GM18498 (cell line): ENCODE results near the gene NAV1.
"Not testable (repeated sequence)": the region's sequence is repeated elsewhere in the genome, so short reads cannot be mapped to it uniquely, and the experiment has no call there.

ENCODE experiments used
- ATAC-seq: cut with Tn5 transposase; IDR thresholded peaks from one replicate; pipeline ENCODE4 v1.9.1; 2021; ENCODE audit warnings: mild to moderate bottlenecking, moderate library complexity; ENCODE audit not compliant: unreplicated experiment

The NAV1 gene

DNA sequence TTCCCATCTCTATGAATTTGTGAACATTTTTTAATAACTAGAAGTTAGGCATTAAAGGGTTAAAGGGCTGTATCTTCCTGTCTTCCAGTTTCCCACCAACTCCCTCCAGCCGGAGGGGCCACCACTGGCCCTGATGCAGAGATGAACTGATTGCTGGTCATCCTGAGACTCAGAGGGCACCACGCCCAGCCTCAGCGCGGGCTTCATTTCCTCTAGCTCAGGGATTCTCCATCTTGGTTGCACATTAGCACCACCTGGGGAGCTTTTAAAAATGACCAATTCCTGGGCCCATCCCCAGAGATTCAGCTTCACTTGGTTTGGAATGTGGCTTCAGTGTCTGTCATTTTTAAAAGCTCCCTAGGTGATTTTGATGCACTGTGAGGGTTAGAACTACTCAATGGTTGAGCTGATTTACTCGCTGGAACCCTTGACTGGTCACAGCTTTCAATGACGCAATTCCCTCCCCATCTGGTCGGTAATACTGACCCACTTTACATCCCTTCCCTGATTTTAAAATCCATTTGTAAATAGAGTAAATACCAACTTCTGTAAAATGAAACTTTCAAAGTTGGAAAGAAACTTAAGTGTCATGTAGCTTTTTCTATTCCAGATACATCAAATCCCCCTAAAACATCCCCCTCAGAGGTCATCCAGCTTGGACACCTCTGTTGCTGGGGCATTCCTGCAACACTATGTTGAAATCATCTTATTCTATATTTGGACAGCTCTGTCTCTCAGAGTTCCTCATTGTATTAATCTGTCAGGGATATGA lies 5.1 kb downstream of the NAV1 start:
- ATAC-seq, result no peak

DNA sequence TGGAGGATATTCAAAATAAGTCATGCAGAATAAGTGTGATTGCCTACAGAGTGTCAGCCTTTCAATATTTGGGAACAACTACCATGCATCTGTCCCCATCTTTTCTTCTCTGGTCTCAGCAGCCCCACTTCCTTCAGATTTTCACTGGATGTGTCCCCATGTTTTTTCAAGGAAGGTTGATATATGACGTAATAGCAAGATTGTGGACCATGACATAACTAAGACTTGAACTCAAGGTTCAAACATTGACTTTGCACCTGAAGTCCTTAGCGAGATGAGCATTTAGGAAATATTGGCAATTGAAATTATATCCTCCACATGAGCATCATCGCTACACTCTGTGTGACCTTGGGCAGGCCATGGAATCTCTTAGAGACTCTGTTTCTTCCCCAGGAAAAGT lies 5.8 kb downstream of the NAV1 start:
- ATAC-seq, result no peak

GRCh38 chr1:201545851-201546492 lies 7.0 kb downstream of the NAV1 start:
- no peak for ATAC-seq

- ATAC-seq, result not testable (repeated sequence)
These were observed 10.6 kb downstream of the NAV1 start for GRCh38 chr1:201549522-201549921.

DNA sequence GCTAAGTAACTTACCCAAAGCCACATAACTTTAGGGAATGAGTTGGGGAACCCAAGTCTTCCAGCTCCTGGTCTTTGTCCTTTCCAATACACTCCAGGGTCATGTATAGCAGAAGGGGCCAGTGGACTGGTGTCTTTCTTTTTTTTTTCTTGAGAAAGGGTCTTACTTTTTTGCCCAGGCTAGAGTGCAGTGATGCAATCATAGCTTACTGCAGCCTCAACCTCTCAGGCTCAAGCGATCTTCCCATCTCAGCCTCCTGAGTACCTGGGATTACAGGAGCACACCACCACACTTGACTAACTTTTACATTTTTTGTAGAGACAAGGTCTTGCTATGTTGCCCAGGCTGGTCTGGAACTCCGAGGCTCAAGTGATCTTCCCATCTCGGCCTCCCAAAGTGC lies 12.2 kb downstream of the NAV1 start:
- no peak for ATAC-seq

DNA sequence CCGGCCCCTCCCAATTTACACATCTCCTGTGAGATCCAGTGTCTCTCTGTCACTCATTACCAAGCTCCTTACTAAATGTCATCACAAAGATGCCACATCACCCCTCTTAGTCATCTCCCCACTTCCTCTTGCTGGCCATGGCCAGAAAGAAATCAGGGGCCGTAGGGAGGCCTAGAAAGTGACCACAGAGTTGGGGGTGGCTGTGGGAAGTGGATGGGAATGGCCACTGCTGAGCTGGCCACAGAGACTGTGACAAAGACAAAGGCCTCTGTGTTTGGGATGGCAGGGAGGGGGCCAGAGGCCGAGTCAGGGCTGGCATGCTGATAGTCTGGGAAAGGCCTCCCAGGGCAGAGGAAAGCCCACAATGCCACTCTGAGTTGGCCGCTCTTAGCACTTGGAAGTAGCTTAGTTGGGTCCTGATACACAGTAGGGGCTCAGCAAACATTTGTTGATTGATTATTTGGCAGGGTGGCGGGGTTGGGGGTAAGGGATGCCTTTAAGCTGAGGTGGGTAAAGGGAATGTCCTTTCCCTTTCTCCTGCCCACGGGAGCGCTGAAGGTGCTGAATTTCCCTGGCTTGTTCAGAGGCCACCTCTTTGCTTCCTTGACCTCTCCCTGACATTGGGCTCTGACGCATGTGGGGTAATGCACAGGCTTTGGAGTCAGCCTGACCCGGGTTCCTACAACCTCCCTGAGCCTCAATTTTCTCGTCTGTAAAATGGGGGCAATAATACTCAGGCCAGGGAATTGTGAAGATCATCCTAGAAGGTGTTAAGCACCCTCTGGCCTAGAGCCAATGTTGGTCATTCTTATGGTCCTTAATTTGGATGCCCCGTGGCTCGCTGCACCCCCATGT lies 13.2 kb downstream of the NAV1 start:
- no peak for ATAC-seq

GRCh38 chr1:201552941-201553351 lies 14.0 kb downstream of the NAV1 start:
- no peak for ATAC-seq

GRCh38 chr1:201553496-201554189 lies 14.7 kb downstream of the NAV1 start:
- ATAC-seq, result no peak

GRCh38 chr1:201554190-201554600 lies 15.3 kb downstream of the NAV1 start:
- no peak for ATAC-seq

DNA sequence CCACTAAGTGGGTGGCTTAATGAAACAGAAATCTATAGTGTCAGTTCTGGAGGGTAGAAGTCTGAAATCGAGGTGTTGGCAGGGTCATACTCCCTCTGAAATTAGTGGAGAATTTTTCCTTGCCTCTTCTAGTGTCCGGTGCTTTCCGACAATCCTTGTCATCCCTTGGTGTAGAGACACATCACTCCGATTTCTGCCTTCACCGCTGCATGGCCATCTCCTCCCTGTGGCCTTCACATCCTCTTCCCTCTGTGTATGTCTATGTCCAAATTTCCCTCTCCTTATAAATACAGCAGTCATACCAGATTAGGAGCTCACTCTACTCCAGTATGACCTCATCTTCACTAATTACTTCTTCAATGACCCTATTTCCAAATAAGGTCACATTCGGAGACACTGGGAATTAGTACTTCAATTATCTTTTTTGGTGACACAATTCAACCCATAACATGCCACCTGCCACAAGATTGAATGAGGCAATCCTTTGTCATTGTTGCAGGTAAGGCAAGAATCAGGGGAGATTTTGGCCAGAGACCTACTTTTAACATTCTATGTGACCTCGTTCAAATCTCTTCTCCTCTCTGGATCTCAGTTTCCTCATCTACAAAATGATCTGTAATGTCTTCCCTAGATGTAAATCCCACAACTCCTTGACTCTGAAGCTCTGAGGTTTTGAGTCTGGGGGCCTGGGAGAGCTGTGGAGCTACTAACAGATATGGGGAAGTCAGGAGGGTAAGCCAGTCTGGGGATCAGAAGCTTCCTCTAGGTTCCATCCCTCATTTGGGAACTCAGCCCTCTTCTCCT lies 16.1 kb downstream of the NAV1 start:
- no peak for ATAC-seq

- ATAC-seq, result no peak
These were observed 16.6 kb downstream of the NAV1 start for GRCh38 chr1:201555593-201555945.

DNA sequence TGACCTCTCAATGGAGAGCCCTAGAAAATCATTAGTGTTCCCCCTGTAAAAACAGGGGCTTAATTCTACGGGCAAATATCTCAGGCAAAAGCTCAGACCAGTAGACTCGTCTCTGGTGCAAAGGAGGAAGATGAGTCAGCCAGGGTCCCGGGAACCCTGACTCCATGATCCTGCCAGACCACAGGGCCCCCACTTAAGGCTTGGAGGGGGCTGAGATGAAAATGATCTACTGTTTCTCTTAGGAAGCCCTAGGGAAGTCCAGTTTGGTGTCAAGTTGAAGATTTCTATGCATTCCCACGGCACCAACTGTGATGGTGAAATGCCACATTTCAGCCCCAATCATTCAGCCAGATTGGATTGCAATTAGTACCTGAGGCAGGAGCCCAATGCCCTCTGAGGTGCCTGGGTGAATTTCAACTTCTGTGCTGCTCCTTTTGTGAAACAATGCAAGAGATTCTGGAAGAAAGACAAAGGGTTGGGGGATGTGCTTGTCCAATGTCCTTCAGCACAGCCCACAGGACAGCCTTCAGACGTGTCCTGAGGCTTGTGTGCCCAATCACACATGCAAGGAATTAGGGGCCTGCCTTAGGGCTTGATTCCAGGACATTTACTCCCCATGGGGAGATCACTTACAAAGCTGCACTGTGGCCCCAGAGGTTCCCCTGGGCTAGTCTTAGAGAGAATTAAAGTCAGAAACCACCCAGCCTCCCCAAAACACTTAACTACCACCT lies 18.1 kb downstream of the NAV1 start:
- no peak for ATAC-seq

- ATAC-seq, result no peak
These were observed 18.6 kb downstream of the NAV1 start for GRCh38 chr1:201557572-201557958.

- peak; percentile 83 for ATAC-seq
These were observed 20.8 kb downstream of the NAV1 start for GRCh38 chr1:201559679-201560162.

GRCh38 chr1:201560328-201561194 lies 21.6 kb downstream of the NAV1 start:
- no peak for ATAC-seq

DNA sequence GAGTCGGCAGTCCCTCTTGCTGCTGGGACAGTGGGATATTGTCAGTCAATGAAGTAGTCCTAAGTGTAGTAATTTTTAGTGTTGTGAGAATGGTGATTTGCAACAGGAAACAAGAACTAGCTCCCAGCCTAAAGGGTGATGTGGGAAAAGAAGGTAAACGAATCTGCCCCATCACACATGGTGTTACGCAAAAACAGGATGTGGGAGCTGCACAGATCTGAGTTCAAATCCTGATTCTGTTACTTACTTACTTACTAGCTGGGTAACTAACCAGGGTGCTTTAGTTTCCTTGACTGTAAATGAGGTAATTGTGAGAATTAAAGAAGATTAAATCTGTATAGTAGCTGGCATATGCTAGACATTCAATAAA lies 22.3 kb downstream of the NAV1 start:
- ATAC-seq, result no peak

DNA sequence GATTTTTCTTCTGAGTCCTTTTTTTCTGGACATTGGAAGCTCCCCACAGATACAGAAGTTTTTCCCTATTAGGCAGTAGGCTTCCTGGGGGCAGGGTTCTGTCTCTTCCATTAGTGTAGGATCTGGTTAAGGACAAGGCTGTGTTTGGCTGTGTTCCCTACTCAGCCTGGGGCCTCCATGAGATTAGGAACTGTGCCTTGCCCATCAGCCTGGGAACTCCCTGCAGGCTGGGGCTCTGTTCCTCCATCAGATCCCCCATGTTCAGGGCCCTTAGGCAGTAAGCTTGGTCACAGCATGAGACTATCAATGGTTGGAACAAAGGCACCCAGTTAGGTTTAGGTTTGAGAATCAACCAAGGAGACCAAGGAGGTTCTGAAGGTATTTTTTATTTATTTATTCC lies 22.7 kb downstream of the NAV1 start:
- no peak for ATAC-seq

GRCh38 chr1:201562257-201562656 lies 23.3 kb downstream of the NAV1 start:
- ATAC-seq, result no peak
